Stimulated activated naive B cell treated with anti-CD40 and anti-IgM and Interleukin-4, amounts not matched to agents 10 μg/mL and 1 μg/mL and 100 μg/mL, for 72 hours (primary cell): ENCODE measurements around the gene PTGR1.

Experiments used
- ATAC-seq, 2 donors: fragments of 150-1000 bp; cut with Tn5 transposase; replicated peaks; 2 replicates each; pipeline ENCODE4 v1.10.0; 2021; ENCODE audit warnings: moderate library complexity in 1 of 2
- DNase-seq: peaks from one replicate; pipeline ENCODE4 v3.0.0; 2021
- H3K27ac Mint-ChIP-seq: one replicate; pipeline ENCODE4 v1.8.0; 2022; ENCODE audit warnings: mild to moderate bottlenecking, mixed read lengths
- H3K27me3 Mint-ChIP-seq, 2 donors: one replicate each; pipeline ENCODE4 v1.8.0; 2022; ENCODE audit warnings: mixed read lengths in 2 of 2
- H3K36me3 Mint-ChIP-seq, 2 donors: one replicate each; pipeline ENCODE4 v1.8.0; 2022; ENCODE audit warnings: mixed read lengths in 2 of 2, mild to moderate bottlenecking in 1 of 2
- H3K4me1 Mint-ChIP-seq, 2 donors: one replicate each; pipeline ENCODE4 v1.8.0; 2022; ENCODE audit warnings: mixed read lengths in 2 of 2, mild to moderate bottlenecking in 1 of 2
- H3K4me3 Mint-ChIP-seq, 2 donors: one replicate each; pipeline ENCODE4 v1.8.0; 2022; ENCODE audit warnings: mild to moderate bottlenecking in 2 of 2, mixed read lengths in 2 of 2, moderate library complexity in 1 of 2
- H3K9me3 Mint-ChIP-seq, 2 donors: one replicate each; pipeline ENCODE4 v1.8.0; 2022; ENCODE audit warnings: mixed read lengths in 2 of 2, mild to moderate bottlenecking in 1 of 2

Gene PTGR1

GRCh38 chr9:111599092-111599954 is at the start of gene PTGR1:
Gene PTGR1, minus strand, starts transcription at chr9:111599647. Its CDS starts 2,225 bp downstream, at chr9:111597422.
- peak; percentile 60 to 67 for ATAC-seq
- peaks cover 35 to 37% of the 10 kb centered on the region in 2 donors for H3K27me3 Mint-ChIP-seq
- peak within 1 kb of the TSS; percentile 88 to 89 for H3K4me3 Mint-ChIP-seq
- peak; percentile 13 for DNase-seq
- peak within 1 kb of the TSS; percentile 65 for H3K27ac Mint-ChIP-seq
- H3K9me3 Mint-ChIP-seq = no peaks in the 10 kb centered on the region
- peaks cover 11 to 29% of the 10 kb centered on the region in 2 donors for H3K4me1 Mint-ChIP-seq
- peaks cover 0 to 5% of the 10 kb centered on the region in 2 donors for H3K36me3 Mint-ChIP-seq

- Mint-ChIP-seq H3K27me3 (no peaks in the 10 kb centered on the region), H3K9me3 (no peaks in the 10 kb centered on the region), H3K4me3 (no peak overlapping the region), H3K27ac (no peak overlapping the region), H3K36me3 (peaks cover 21 to 41% of the 10 kb centered on the region in 2 donors), H3K4me1 (no peaks in the 10 kb centered on the region)
- ATAC-seq (no peak), DNase-seq (no peak)
These were observed 49.6 kb upstream of the PTGR1 start for GRCh38 chr9:111649016-111649415.

GRCh38 chr9:111648066-111648465 is 48.6 kb upstream of the PTGR1 start:
- no peak overlapping the region for H3K27ac Mint-ChIP-seq
- ATAC-seq (no peak), DNase-seq (no peak)
- no peaks in the 10 kb centered on the region for H3K27me3 Mint-ChIP-seq
- H3K4me1 Mint-ChIP-seq = peaks cover 0 to 1% of the 10 kb centered on the region in 2 donors
- no peaks in the 10 kb centered on the region for H3K9me3 Mint-ChIP-seq
- no peak overlapping the region for H3K4me3 Mint-ChIP-seq
- H3K36me3 Mint-ChIP-seq = peaks cover 21 to 41% of the 10 kb centered on the region in 2 donors

- ATAC-seq = no peak
- Mint-ChIP-seq H3K36me3 (peaks cover 22 to 42% of the 10 kb centered on the region in 2 donors), H3K4me3 (no peak overlapping the region), H3K27ac (peak overlapping the region; percentile 14), H3K4me1 (peaks cover 0 to 1% of the 10 kb centered on the region in 2 donors), H3K9me3 (no peaks in the 10 kb centered on the region), H3K27me3 (no peaks in the 10 kb centered on the region)
- no peak for DNase-seq
These were observed 47.0 kb upstream of the PTGR1 start for GRCh38 chr9:111646417-111646816.

GRCh38 chr9:111645806-111646205 is 46.4 kb upstream of the PTGR1 start:
- Mint-ChIP-seq H3K27ac (no peak overlapping the region), H3K4me1 (peaks cover 0 to 1% of the 10 kb centered on the region in 2 donors), H3K36me3 (peaks cover 22 to 42% of the 10 kb centered on the region in 2 donors), H3K27me3 (no peaks in the 10 kb centered on the region), H3K9me3 (no peaks in the 10 kb centered on the region), H3K4me3 (no peak overlapping the region)
- DNase-seq (no peak), ATAC-seq (no peak)

- no peak for DNase-seq
- Mint-ChIP-seq H3K9me3 (no peaks in the 10 kb centered on the region), H3K36me3 (peaks cover 15 to 33% of the 10 kb centered on the region in 2 donors), H3K4me1 (peaks cover 0 to 1% of the 10 kb centered on the region in 2 donors), H3K27ac (no peak overlapping the region), H3K27me3 (no peaks in the 10 kb centered on the region), H3K4me3 (no peak overlapping the region)
- no peak for ATAC-seq
These were observed 44.8 kb upstream of the PTGR1 start for GRCh38 chr9:111644195-111644772.

- no peaks in the 10 kb centered on the region for H3K9me3 Mint-ChIP-seq
- no peak overlapping the region for H3K4me3 Mint-ChIP-seq
- peaks cover 14 to 31% of the 10 kb centered on the region in 2 donors for H3K4me1 Mint-ChIP-seq
- no peak overlapping the region for H3K27ac Mint-ChIP-seq
- peaks cover 12 to 19% of the 10 kb centered on the region in 2 donors for H3K36me3 Mint-ChIP-seq
- ATAC-seq = no peak
- DNase-seq = no peak
- H3K27me3 Mint-ChIP-seq = no peaks in the 10 kb centered on the region
These were observed 38.0 kb upstream of the PTGR1 start for GRCh38 chr9:111637421-111637950.

- DNase-seq (no peak), ATAC-seq (no peak)
- Mint-ChIP-seq H3K9me3 (no peaks in the 10 kb centered on the region), H3K36me3 (peaks cover 12 to 19% of the 10 kb centered on the region in 2 donors), H3K4me3 (no peak overlapping the region), H3K27me3 (no peaks in the 10 kb centered on the region), H3K4me1 (peaks cover 17 to 40% of the 10 kb centered on the region in 2 donors), H3K27ac (no peak overlapping the region)
These were observed 35.4 kb upstream of the PTGR1 start for GRCh38 chr9:111634860-111635259.

GRCh38 chr9:111633389-111633736 is 33.9 kb upstream of the PTGR1 start:
- peaks cover 17 to 40% of the 10 kb centered on the region in 2 donors for H3K4me1 Mint-ChIP-seq
- no peak overlapping the region for H3K27ac Mint-ChIP-seq
- no peaks in the 10 kb centered on the region for H3K27me3 Mint-ChIP-seq

GRCh38 chr9:111632695-111633388 is 33.4 kb upstream of the PTGR1 start:
- H3K9me3 Mint-ChIP-seq = no peaks in the 10 kb centered on the region
- no peak for DNase-seq
- peaks cover 17 to 40% of the 10 kb centered on the region in 2 donors for H3K4me1 Mint-ChIP-seq
- no peak overlapping the region for H3K27ac Mint-ChIP-seq
- H3K36me3 Mint-ChIP-seq = peaks cover 12 to 19% of the 10 kb centered on the region in 2 donors
- H3K4me3 Mint-ChIP-seq = peak overlapping the region; percentile 94 to 99
- ATAC-seq = no peak
- H3K27me3 Mint-ChIP-seq = no peaks in the 10 kb centered on the region

More at GRCh38 chr9:111633389-111633736, 33.9 kb upstream of the PTGR1 start:
- Mint-ChIP-seq H3K36me3 (peaks cover 12 to 19% of the 10 kb centered on the region in 2 donors), H3K4me3 (peak overlapping the region; percentile 1 to 94), H3K9me3 (no peaks in the 10 kb centered on the region)
- ATAC-seq (no peak), DNase-seq (no peak)

GRCh38 chr9:111632060-111632459 is 32.6 kb upstream of the PTGR1 start:
- H3K9me3 Mint-ChIP-seq = no peaks in the 10 kb centered on the region
- peak in 1 of 2 donors; percentile 4 for ATAC-seq
- peaks cover 17 to 40% of the 10 kb centered on the region in 2 donors for H3K4me1 Mint-ChIP-seq
- peaks cover 12 to 19% of the 10 kb centered on the region in 2 donors for H3K36me3 Mint-ChIP-seq
- H3K4me3 Mint-ChIP-seq = peak overlapping the region; percentile 94 to 99
- H3K27ac Mint-ChIP-seq = peak overlapping the region; percentile 91
- no peak for DNase-seq
- H3K27me3 Mint-ChIP-seq = no peaks in the 10 kb centered on the region

- H3K36me3 Mint-ChIP-seq = peaks cover 12 to 19% of the 10 kb centered on the region in 2 donors
- H3K4me1 Mint-ChIP-seq = peaks cover 17 to 40% of the 10 kb centered on the region in 2 donors
- H3K27ac Mint-ChIP-seq = peak within 1 kb of the TSS; percentile 96
- H3K27me3 Mint-ChIP-seq = no peaks in the 10 kb centered on the region
- peak; percentile 96 for DNase-seq
- H3K4me3 Mint-ChIP-seq = peak within 1 kb of the TSS; percentile 94 to 99
- ATAC-seq = peak; percentile 96 to 98
- no peaks in the 10 kb centered on the region for H3K9me3 Mint-ChIP-seq
These were observed 31.9 kb upstream of the PTGR1 start, which contains the start of gene DNAJC25 for GRCh38 chr9:111631214-111631971. Gene DNAJC25, plus strand, starts transcription at chr9:111631334. Its CDS starts 74 bp downstream, at chr9:111631408.

GRCh38 chr9:111630964-111631213 is 31.4 kb upstream of the PTGR1 start:
- no peak for DNase-seq
- Mint-ChIP-seq H3K27me3 (no peaks in the 10 kb centered on the region), H3K9me3 (no peaks in the 10 kb centered on the region), H3K27ac (peak overlapping the region; percentile 96), H3K4me3 (peak overlapping the region; percentile 94 to 99), H3K36me3 (peaks cover 12 to 19% of the 10 kb centered on the region in 2 donors), H3K4me1 (peaks cover 17 to 40% of the 10 kb centered on the region in 2 donors)
- ATAC-seq = no peak
